SK-N-SH (cell line): Measurements from ENCODE around the gene LRP10. TPM values are rescaled to one million over a fixed set of nuclear protein-coding genes. Genes with fewer than 3 reads are reported as not detected.
A peak's percentile ranks its signal among the peaks of the same experiment; 100 is the strongest.

Experiments used
- CTCF ChIA-PET: fragments of 300-600, 350-600 bp; formaldehyde crosslinking; extraction: SDS; loops from one replicate; lab custom pipeline; 2021; lab: Yijun Ruan, JAX
- POLR2A ChIA-PET: fragments of 350-600 bp; sonication (Branson Sonifier 250); formaldehyde crosslinking; extraction: SDS; loops from one replicate; lab custom pipeline; 2020; ENCODE audit warnings: antibody characterized with exemption, inconsistent platforms; lab: Yijun Ruan, JAX
- DNase-seq: peaks from one replicate; pipeline ENCODE4 v3.0.0; 2012
- H2AFZ ChIP-seq: fragments of 200-600 bp; sonication (generic); 2 replicates; pipeline ENCODE4 v1.8.1; 2016; ENCODE audit warnings: antibody characterized with exemption, mild to moderate bottlenecking, low read depth
- H3F3A ChIP-seq: fragments of 200-600 bp; sonication (generic); replicated peaks from 2 replicates; pipeline ENCODE3; 2016; ENCODE audit warnings: antibody characterized with exemption, mild to moderate bottlenecking; ENCODE audit not compliant: insufficient read depth
- H3K27ac ChIP-seq, 2 experiments: fragments of 200-500 bp in 1 of 2; fragments of 200-600 bp in 1 of 2; sonication (Bioruptor generic) in 1 of 2; sonication (generic), shearing (Covaris generic) in 1 of 2; 2 replicates each; pipeline versions ENCODE4 v1.5.1 to v1.6.1; 2014 to 2016; ENCODE audit warnings: low read depth in 2 of 2, inconsistent platforms in 1 of 2, low read length in 1 of 2, mild to moderate bottlenecking in 1 of 2, mixed read lengths in 1 of 2
- H3K27me3 ChIP-seq: fragments of 200-600 bp; sonication (generic), shearing (Covaris generic); 2 replicates; pipeline ENCODE4 v1.6.1; 2016; ENCODE audit warnings: mixed run types; ENCODE audit not compliant: insufficient read depth
- H3K36me3 ChIP-seq, 2 experiments: fragments of 200-500 bp in 1 of 2; fragments of 200-600 bp in 1 of 2; sonication (Bioruptor generic) in 1 of 2; sonication (generic) in 1 of 2; replicated peaks in 1 of 2; 2 replicates each; pipeline versions ENCODE3 to v1.5.1; 2014 to 2016; ENCODE audit warnings: low read length in 1 of 2, mild to moderate bottlenecking in 1 of 2; ENCODE audit not compliant: insufficient read depth in 2 of 2, control insufficient read depth in 1 of 2
- H3K4me1 ChIP-seq, 2 experiments: fragments of 200-500 bp in 1 of 2; fragments of 200-600 bp in 1 of 2; sonication (Bioruptor generic) in 1 of 2; sonication (generic), shearing (Covaris generic) in 1 of 2; 2 replicates each; pipeline versions ENCODE4 v1.5.1 to v1.6.1; 2014 to 2016; ENCODE audit warnings: low read depth in 1 of 2, low read length in 1 of 2, mixed run types in 1 of 2; ENCODE audit not compliant: insufficient read depth in 2 of 2, control insufficient read depth in 1 of 2
- H3K4me2 ChIP-seq: fragments of 200-600 bp; sonication (generic), shearing (Covaris generic); 2 replicates; pipeline ENCODE4 v1.6.1; 2017; ENCODE audit warnings: mixed run types
- H3K4me3 ChIP-seq, 2 experiments: fragments of 200-500 bp in 1 of 2; fragments of 200-600 bp in 1 of 2; sonication (Bioruptor generic) in 1 of 2; sonication (generic), shearing (Covaris generic) in 1 of 2; 2 replicates each; pipeline versions ENCODE4 v1.5.1 to v1.8.1; 2014 to 2016; ENCODE audit warnings: low read depth in 2 of 2, inconsistent platforms in 1 of 2, low read length in 1 of 2, mild to moderate bottlenecking in 1 of 2, mixed read lengths in 1 of 2, moderate library complexity in 1 of 2
- H3K79me2 ChIP-seq: fragments of 200-600 bp; sonication (generic); 2 replicates; pipeline ENCODE4 v1.8.1; 2017; ENCODE audit warnings: mild to moderate bottlenecking; ENCODE audit not compliant: insufficient read depth
- H3K9ac ChIP-seq: fragments of 200-600 bp; sonication (generic); 2 replicates; pipeline ENCODE4 v1.6.1; 2017; ENCODE audit warnings: mixed run types
- H3K9me2 ChIP-seq: fragments of 200-600 bp; sonication (generic); 2 replicates; pipeline ENCODE4 v1.6.1; 2017; ENCODE audit warnings: mixed run types
- H3K9me3 ChIP-seq: fragments of 200-600 bp; sonication (generic); 2 replicates; pipeline ENCODE4 v1.6.1; 2017; ENCODE audit warnings: mixed run types, mild to moderate bottlenecking, moderate library complexity
- H4K20me1 ChIP-seq: fragments of 200-600 bp; sonication (generic); 2 replicates; pipeline ENCODE4 v1.6.1; 2017; ENCODE audit warnings: mild to moderate bottlenecking, mixed run types; ENCODE audit not compliant: insufficient read depth
- CHD2 ChIP-seq: fragments of 150-350 bp; IDR thresholded peaks from 2 replicates; pipeline ENCODE4 v1.6.1; 2018; ENCODE audit warnings: low read length; ENCODE audit not compliant: partially characterized antibody
- ELF1 ChIP-seq: IDR thresholded peaks from 2 replicates; pipeline ENCODE4 v1.4.0; 2012
- EP300 ChIP-seq, 2 experiments: IDR thresholded peaks; 2 replicates each; pipeline versions ENCODE4 v1.4.0 to v1.6.1; 2012; ENCODE audit warnings: borderline replicate concordance in 1 of 2, low read depth in 1 of 2, low read length in 1 of 2
- JUND ChIP-seq: IDR thresholded peaks from 2 replicates; pipeline ENCODE4 v1.4.0; 2012
- MEF2A ChIP-seq: IDR thresholded peaks from 2 replicates; pipeline ENCODE4 v1.4.0; 2012; ENCODE audit warnings: low read depth, borderline replicate concordance
- MXI1 ChIP-seq: IDR thresholded peaks from 2 replicates; pipeline ENCODE4 v1.6.1; 2012; ENCODE audit warnings: mild to moderate bottlenecking, low read depth, low read length, improper control_type of control experiment
- NFIC ChIP-seq: IDR thresholded peaks from 2 replicates; pipeline ENCODE4 v1.4.0; 2012; ENCODE audit warnings: borderline replicate concordance
- NRF1 ChIP-seq: IDR thresholded peaks from 2 replicates; pipeline ENCODE4 v1.6.1; 2012; ENCODE audit warnings: low read depth, mild to moderate bottlenecking, low read length
- PBX3 ChIP-seq: IDR thresholded peaks from 2 replicates; pipeline ENCODE4; 2012
- RAD21 ChIP-seq: IDR thresholded peaks from 2 replicates; pipeline ENCODE4 v1.6.1; 2012; ENCODE audit warnings: mild to moderate bottlenecking, low read length
- RCOR1 ChIP-seq: fragments of 150-350 bp; IDR thresholded peaks from 2 replicates; pipeline ENCODE4 v1.6.1; 2017; ENCODE audit warnings: antibody characterized with exemption, low read length
- RXRA ChIP-seq: IDR thresholded peaks from 2 replicates; pipeline ENCODE4 v1.4.0; 2012; ENCODE audit warnings: low read depth, mild to moderate bottlenecking, borderline replicate concordance
- SIN3A ChIP-seq: IDR thresholded peaks from 2 replicates; pipeline ENCODE4 v1.6.1; 2012; ENCODE audit warnings: low read depth, mild to moderate bottlenecking, low read length, moderate library complexity, borderline replicate concordance
- SMC3 ChIP-seq: IDR thresholded peaks from 2 replicates; pipeline ENCODE4 v1.6.1; 2012; ENCODE audit warnings: low read depth, low read length, improper control_type of control experiment
- TAF1 ChIP-seq: IDR thresholded peaks from 2 replicates; pipeline ENCODE4 v1.6.1; 2012; ENCODE audit warnings: low read depth, mild to moderate bottlenecking, low read length, moderate library complexity, borderline replicate concordance
- TEAD4 ChIP-seq: IDR thresholded peaks from 2 replicates; pipeline ENCODE4 v1.4.0; 2012; ENCODE audit warnings: mild to moderate bottlenecking, borderline replicate concordance; ENCODE audit not compliant: insufficient read depth
- YY1 ChIP-seq: IDR thresholded peaks from 2 replicates; pipeline ENCODE4 v1.4.0; 2012; ENCODE audit warnings: low read depth, mild to moderate bottlenecking
- WGBS: methylation state at CpG from one replicate; pipeline ENCODE4 v1.1.6; 2017; ENCODE audit warnings: low lambda C conversion rate; 5-methylcytosine and 5-hydroxymethylcytosine counted together
- polyA plus RNA-seq, 3 experiments: library from polyadenylated mRNA; depleted of rRNA; stranded (reverse); fragments of >200 nt; gene quantifications; 2 replicates each; pipeline ENCODE4 v1.2.3, GENCODE V29; 2012
- TF ChIP-seq, protein P1 (sequence below): fragments of 200-600 bp; sonication (generic); IDR thresholded peaks from 2 replicates; pipeline ENCODE4 v1.6.1; 2017; ENCODE audit warnings: antibody characterized with exemption, mild to moderate bottlenecking, moderate library complexity
- TF ChIP-seq, protein P2 (sequence below): IDR thresholded peaks from 2 replicates; pipeline ENCODE4 v1.4.0; 2012; ENCODE audit warnings: low read depth
- TF ChIP-seq, protein P3 (sequence below): IDR thresholded peaks from 2 replicates; pipeline ENCODE4 v1.4.0; 2012; ENCODE audit warnings: low read depth, borderline replicate concordance

The LRP10 gene
- polyA plus RNA-seq, 1 of the 3 experiments (the other 2 are of a cell fraction) = 117 TPM

GRCh38 chr14:22929104-22929960 lies 57.8 kb downstream of the LRP10 start, which contains the start of gene PRMT5 (continued):
- TF ChIP-seq EP300 (IDR thresholded peaks at IDR 0.05; ENCODE audit: borderline replicate concordance in 1 of 2, low read depth in 1 of 2, low read length in 1 of 2) (peak in 1 of 2 experiments; percentile 70; a peak in 1 of 4 replicates), RCOR1 (peak; percentile 51; the same call in 1 of the 2 replicates), ELF1 (no peak), YY1 (peak; percentile 95), MXI1 (peak; percentile 96), TEAD4 (peak; percentile 83; the same call in 1 of the 2 replicates), TAF1 (peak; percentile 93), RXRA (no peak), SIN3A (0 out of 2 replicates have a peak, but pooled peaks have one; percentile 57), MEF2A (no peak), JUND (no peak), CHD2 (peak; percentile 77)
- TF ChIP-seq, protein P1, sequence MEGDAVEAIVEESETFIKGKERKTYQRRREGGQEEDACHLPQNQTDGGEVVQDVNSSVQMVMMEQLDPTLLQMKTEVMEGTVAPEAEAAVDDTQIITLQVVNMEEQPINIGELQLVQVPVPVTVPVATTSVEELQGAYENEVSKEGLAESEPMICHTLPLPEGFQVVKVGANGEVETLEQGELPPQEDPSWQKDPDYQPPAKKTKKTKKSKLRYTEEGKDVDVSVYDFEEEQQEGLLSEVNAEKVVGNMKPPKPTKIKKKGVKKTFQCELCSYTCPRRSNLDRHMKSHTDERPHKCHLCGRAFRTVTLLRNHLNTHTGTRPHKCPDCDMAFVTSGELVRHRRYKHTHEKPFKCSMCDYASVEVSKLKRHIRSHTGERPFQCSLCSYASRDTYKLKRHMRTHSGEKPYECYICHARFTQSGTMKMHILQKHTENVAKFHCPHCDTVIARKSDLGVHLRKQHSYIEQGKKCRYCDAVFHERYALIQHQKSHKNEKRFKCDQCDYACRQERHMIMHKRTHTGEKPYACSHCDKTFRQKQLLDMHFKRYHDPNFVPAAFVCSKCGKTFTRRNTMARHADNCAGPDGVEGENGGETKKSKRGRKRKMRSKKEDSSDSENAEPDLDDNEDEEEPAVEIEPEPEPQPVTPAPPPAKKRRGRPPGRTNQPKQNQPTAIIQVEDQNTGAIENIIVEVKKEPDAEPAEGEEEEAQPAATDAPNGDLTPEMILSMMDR = no peak
- TF ChIP-seq, protein P2, sequence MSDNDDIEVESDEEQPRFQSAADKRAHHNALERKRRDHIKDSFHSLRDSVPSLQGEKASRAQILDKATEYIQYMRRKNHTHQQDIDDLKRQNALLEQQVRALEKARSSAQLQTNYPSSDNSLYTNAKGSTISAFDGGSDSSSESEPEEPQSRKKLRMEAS = peak; percentile 74; the same call in 1 of the 2 replicates
- TF ChIP-seq, all 33 proteins: peak for 16

- Histone ChIP-seq H3K4me2 (peak overlapping the region; percentile 78), H3F3A (peaks cover 13% of the 10 kb centered on the region), H4K20me1 (no peaks in the 10 kb centered on the region), H3K79me2 (peaks cover 28% of the 10 kb centered on the region), H3K9me2 (no peaks in the 10 kb centered on the region), H3K27ac (peak overlapping the region; percentile 58 to 85), H2AFZ (peak overlapping the region; percentile 94), H3K36me3 (peaks cover 11 to 16% of the 10 kb centered on the region in 2 experiments), H3K27me3 (no peaks in the 10 kb centered on the region), H3K4me3 (peak overlapping the region; percentile 49 to 64), H3K9me3 (no peaks in the 10 kb centered on the region), H3K4me1 (peaks cover 9 to 12% of the 10 kb centered on the region in 2 experiments; a peak in 2 of 4 replicates), H3K9ac (peak overlapping the region; percentile 68)
- ChIA-PET CTCF (interaction anchor here (0.6 to 3.7 kb wide), 38 partner anchors 8 to 152 kb away, joined by 3 to 36 read pairs (median 7); partner anchors contain the start of genes AJUBA, CDH24, HAUS4 and LRP10), POLR2A (interaction anchor here (1.1 to 1.6 kb wide), 4 partner anchors 12 to 81 kb away, joined by 3 to 15 read pairs (median 4); partner anchors contain the start of genes HAUS4 and RBM23)
- DNase-seq = no peak
- WGBS = 0% methylated on average over 2 of the region's 2 CpGs
- TF ChIP-seq ELF1 (no peak), SIN3A (no peak), NFIC (no peak), NRF1 (no peak), JUND (no peak), PBX3 (no peak), YY1 (no peak), MXI1 (no peak), RAD21 (no peak), RXRA (no peak), SMC3 (no peak)
- TF ChIP-seq, protein P3, sequence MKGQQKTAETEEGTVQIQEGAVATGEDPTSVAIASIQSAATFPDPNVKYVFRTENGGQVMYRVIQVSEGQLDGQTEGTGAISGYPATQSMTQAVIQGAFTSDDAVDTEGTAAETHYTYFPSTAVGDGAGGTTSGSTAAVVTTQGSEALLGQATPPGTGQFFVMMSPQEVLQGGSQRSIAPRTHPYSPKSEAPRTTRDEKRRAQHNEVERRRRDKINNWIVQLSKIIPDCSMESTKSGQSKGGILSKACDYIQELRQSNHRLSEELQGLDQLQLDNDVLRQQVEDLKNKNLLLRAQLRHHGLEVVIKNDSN = no peak
Observed at GRCh38 chr14:22929961-22930364, 58.4 kb downstream of the LRP10 start.
